Ovary (tissue), 9 donors: ENCODE results near the gene PAPOLA. TPM values are rescaled to one million over a fixed set of nuclear protein-coding genes. Genes with fewer than 3 reads are reported as not detected.

Experiments
- DNase-seq, 5 donors: peaks; one replicate each; pipeline ENCODE4 v3.0.0-alpha.2; 2019 to 2020
- H3K27ac ChIP-seq, 2 donors: fragments of 200-600 bp; one replicate each; pipeline versions ENCODE4 v1.5.1 to v1.8.0; 2019 to 2022
- H3K27me3 ChIP-seq: fragments of 200-600 bp; one replicate; pipeline ENCODE4 v1.8.0; 2022
- H3K36me3 ChIP-seq: fragments of 200-600 bp; sonication (generic); one replicate; pipeline ENCODE4 v1.5.1; 2019
- H3K4me1 ChIP-seq: one replicate; pipeline ENCODE4 v1.8.1; 2013; ENCODE audit warnings: mild to moderate bottlenecking, moderate library complexity; ENCODE audit not compliant: insufficient read depth
- H3K4me3 ChIP-seq: fragments of 200-600 bp; sonication (generic); one replicate; pipeline ENCODE4 v1.5.1; 2017
- H3K9me3 ChIP-seq, 2 donors: fragments of 200-600 bp in 1 of 2; sonication (generic) in 1 of 2; one replicate each; pipeline versions ENCODE4 v1.5.1 to v1.8.1; 2013 to 2019; ENCODE audit warnings: mild to moderate bottlenecking in 1 of 2, moderate library complexity in 1 of 2
- CTCF ChIP-seq, 3 donors: fragments of 450-650 bp in 2 of 3; fragments of 200-600 bp in 1 of 3; IDR thresholded peaks; one replicate each; pipeline versions ENCODE4 v1.5.1 to v1.8.0; 2016 to 2022; ENCODE audit warnings: antibody characterized with exemption in 3 of 3, mild to moderate bottlenecking in 1 of 3
- EP300 ChIP-seq: sonication (generic); formaldehyde crosslinking; IDR thresholded peaks from one replicate; pipeline ENCODE4 v1.6.1; 2017; ENCODE audit warnings: antibody characterized with exemption
- POLR2A ChIP-seq: fragments of 450-650 bp; IDR thresholded peaks from one replicate; pipeline ENCODE4 v1.6.1; 2017; ENCODE audit warnings: antibody characterized with exemption, mild to moderate bottlenecking, moderate library complexity
- WGBS, 3 donors: extraction: QIAGEN DNeasy Blood & Tissue Kit in 1 of 3; methylation state at CpG; one replicate each; pipeline versions ENCODE4 v1.1.5 to v1.1.7; 2013 to 2017; 5-methylcytosine and 5-hydroxymethylcytosine counted together
- intact Hi-C, 4 donors: fragments of 100-400 bp; cut with DNase I; formaldehyde crosslinking; loops; one replicate each; pipeline versions ENCODE4 v1.11.0 to v1.15.1; 2022 to 2023
- polyA plus RNA-seq, 2 donors: library from polyadenylated mRNA; stranded (reverse); fragments of 200-250 nt in 1 of 2; fragments of 350-450 nt in 1 of 2; fragmentation: Illumina TruSeq in 1 of 2; extraction: RNeasy Lipid Tissue Mini Kit (QIAGEN cat#74804) in 1 of 2; gene quantifications; one replicate each; pipeline ENCODE4 v1.2.3, GENCODE V29; 2013 to 2014
- total RNA-seq, 7 donors: library from RNA; depleted of rRNA in 2 of 7; stranded (reverse); fragments of >200 nt in 2 of 7; fragmentation: NEBNext Ultra II Directional in 3 of 7; extraction: Animal tissue kit (Norgen Biotek cat#: 25700) in 3 of 7; gene quantifications; one replicate each; pipeline versions ENCODE4 v1.1.0 to v1.2.4, GENCODE V29; 2016 to 2023
- donor health status: DM: no; HTN: no; CAD: no; lungs with moderate emphysema.
- donor health status: DM: no; HTN: no; CAD: no.
- donor health status: Bipolar disorder and iron deficiency.
- donor health status: DM: yes; HTN: yes; CAD: no.
- donor health status: DM: no; HTN: no; CAD: no.
- donor health status: DM: yes; HTN: yes; CAD: no.

Gene PAPOLA
- total and polyA plus RNA-seq, 9 donors = 68.5 to 187 (median 149) TPM

GRCh38 chr14:96484399-96484798 is 17.8 kb upstream of the PAPOLA start:
- no peaks in the 10 kb centered on the region for H3K36me3 ChIP-seq
- TF ChIP-seq CTCF (IDR thresholded peaks at IDR 0.05) (no peak), POLR2A (no peak), EP300 (no peak)
- no peak overlapping the region for H3K4me3 ChIP-seq
- intact Hi-C loops = no loop called here
- H3K9me3 ChIP-seq = peaks cover 0 to 3% of the 10 kb centered on the region in 2 donors
- no peak for DNase-seq
- no peaks in the 10 kb centered on the region for H3K4me1 ChIP-seq
- no peak overlapping the region for H3K27ac ChIP-seq
- no peaks in the 10 kb centered on the region for H3K27me3 ChIP-seq

GRCh38 chr14:96486705-96487104 is 15.5 kb upstream of the PAPOLA start:
- TF ChIP-seq CTCF (IDR thresholded peaks at IDR 0.05) (no peak), EP300 (no peak), POLR2A (no peak)
- DNase-seq = no peak
- Histone ChIP-seq H3K27me3 (no peaks in the 10 kb centered on the region), H3K36me3 (no peaks in the 10 kb centered on the region), H3K4me1 (no peaks in the 10 kb centered on the region), H3K9me3 (peaks cover 0 to 4% of the 10 kb centered on the region in 2 donors), H3K4me3 (no peak overlapping the region), H3K27ac (no peak overlapping the region)
- 75 to 87% (median 82%) methylated on average over 4 of the region's 4 CpGs for WGBS, 3 donors
- intact Hi-C loops = no loop called here

- no peak overlapping the region for H3K27ac ChIP-seq
- DNase-seq = no peak
- H3K27me3 ChIP-seq = no peaks in the 10 kb centered on the region
- no peaks in the 10 kb centered on the region for H3K36me3 ChIP-seq
- peaks cover 0 to 4% of the 10 kb centered on the region in 2 donors for H3K9me3 ChIP-seq
- intact Hi-C loops = no loop called here
- 78 to 92% (median 90%) methylated on average over 4 of the region's 4 CpGs for WGBS, 3 donors
- TF ChIP-seq EP300 = no peak
- no peaks in the 10 kb centered on the region for H3K4me1 ChIP-seq
- no peak overlapping the region for H3K4me3 ChIP-seq
Observed at GRCh38 chr14:96489327-96489726, 12.9 kb upstream of the PAPOLA start.

- intact Hi-C loops = no loop called here
- H3K27me3 ChIP-seq = no peaks in the 10 kb centered on the region
- no peak overlapping the region for H3K4me3 ChIP-seq
- H3K9me3 ChIP-seq = peaks cover 0 to 4% of the 10 kb centered on the region in 2 donors
- H3K36me3 ChIP-seq = no peaks in the 10 kb centered on the region
- no peak for TF ChIP-seq POLR2A
- TF ChIP-seq EP300 = no peak
- TF ChIP-seq CTCF (IDR thresholded peaks at IDR 0.05) = no peak
- no peaks in the 10 kb centered on the region for H3K4me1 ChIP-seq
- no peak overlapping the region for H3K27ac ChIP-seq
- no peak for DNase-seq
- WGBS, 3 donors = 81 to 95% (median 91%) methylated on average over 1 of the region's 1 CpG
Observed at GRCh38 chr14:96493178-96493577, 9.0 kb upstream of the PAPOLA start.

DNA sequence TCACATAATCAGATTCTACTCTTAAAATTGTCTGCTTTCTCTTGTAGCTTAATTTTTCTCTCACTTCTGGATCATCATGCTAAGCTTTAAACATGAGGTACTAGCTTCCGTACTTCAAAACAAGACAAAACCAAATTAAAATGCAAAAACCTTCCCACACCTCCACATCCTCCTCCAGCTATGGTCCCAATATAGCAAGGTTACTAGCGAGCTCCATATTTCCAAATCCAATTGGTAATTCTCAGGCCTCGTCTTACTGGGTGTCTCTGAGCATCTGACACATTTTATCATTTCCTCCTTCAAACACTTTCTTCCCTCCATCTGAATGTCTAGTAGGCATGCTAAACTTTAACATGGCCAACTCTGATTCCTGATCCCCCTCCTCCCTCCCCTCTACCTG is 7.9 kb upstream of the PAPOLA start:
- 84 to 90% (median 87%) methylated on average over 3 of the region's 3 CpGs for WGBS, 3 donors
- Histone ChIP-seq H3K36me3 (no peaks in the 10 kb centered on the region), H3K27ac (no peak overlapping the region), H3K27me3 (no peaks in the 10 kb centered on the region), H3K4me3 (no peak overlapping the region), H3K9me3 (peaks cover 0 to 2% of the 10 kb centered on the region in 2 donors), H3K4me1 (no peaks in the 10 kb centered on the region)
- TF ChIP-seq CTCF (IDR thresholded peaks at IDR 0.05) (no peak), POLR2A (no peak), EP300 (no peak)
- DNase-seq = no peak
- intact Hi-C loops = no loop called here
